Measurements from ENCODE around the gene SV2C. TPM values are rescaled to one million over a fixed set of nuclear protein-coding genes. Genes with fewer than 3 reads are reported as not detected.

The SV2C gene
- total RNA-seq, 5 donors from 2014 or later (not counting 1 experiment from before 2014, with no cell fraction given), result 0.03 to 0.07 (median 0.03) TPM; not detected in 2

DNA sequence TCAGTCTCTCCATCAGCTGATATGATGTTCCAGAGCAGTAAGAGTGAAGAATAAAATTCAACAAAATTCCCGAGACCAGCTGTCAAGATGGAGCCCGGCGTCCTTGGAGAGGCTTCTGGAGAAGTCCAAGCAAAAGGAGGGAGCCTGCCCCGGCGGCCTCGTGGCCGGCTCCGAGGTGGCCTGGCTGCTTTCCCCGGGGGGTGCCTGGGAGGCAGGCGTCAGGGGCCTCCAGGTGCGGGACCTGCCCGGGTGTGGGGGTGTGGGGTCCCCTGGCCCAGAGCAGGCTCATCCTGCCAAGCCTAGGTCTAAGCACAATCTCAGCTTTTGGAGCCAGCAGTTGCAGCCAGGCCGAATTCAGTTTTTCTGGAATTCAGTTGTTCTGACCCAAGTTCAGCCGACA, 197.3 kb downstream of the SV2C start:
- no peak overlapping the region for H3K4me3 ChIP-seq (ENCODE audit: control insufficient read depth in 1 of 2, extremely low read depth in 1 of 2, low read length in 1 of 2)
- Mint-ChIP-seq H3K4me3 (no peak overlapping the region), H3K27ac (no peak overlapping the region), H3K27me3 (no peaks in the 10 kb centered on the region), H3K9me3 (no peaks in the 10 kb centered on the region), H3K36me3 (no peaks in the 10 kb centered on the region), H3K4me1 (peaks cover 0 to 5% (median 5%) of the 10 kb centered on the region in 3 donors)
- no peaks in the 10 kb centered on the region for H3K27me3 ChIP-seq (replicated peaks in 1 of 2; ENCODE audit: control insufficient read depth in 2 of 2, extremely low read depth in 1 of 2, insufficient read depth in 2 of 2, low read length in 1 of 2)
- ChIA-PET POLR2A (no interaction called here), CTCF (interaction anchor here in 1 of 2 donors (0.6 kb wide), 1 partner anchor 291 kb away, joined by 4 read pairs; no protein-coding TSS in a partner anchor)
- H3K4me1 ChIP-seq (ENCODE audit: control insufficient read depth in 1 of 2, extremely low read depth in 1 of 2, insufficient read depth in 2 of 2, low read length in 2 of 2), result no peaks in the 10 kb centered on the region
- no peak overlapping the region for H3K27ac ChIP-seq (ENCODE audit: low read length)
- no peaks in the 10 kb centered on the region for H3K36me3 ChIP-seq (ENCODE audit: control insufficient read depth in 2 of 2, extremely low read depth in 1 of 2, insufficient read depth in 1 of 2, low read length in 1 of 2)
- WGBS (ENCODE audit: insufficient coverage), result 95% methylated on average over 14 of the region's 14 CpGs
- DNase-seq (no peak), ATAC-seq (replicated peaks in 1 of 4) (no peak)
- no peaks in the 10 kb centered on the region for H3K9me3 ChIP-seq

DNA sequence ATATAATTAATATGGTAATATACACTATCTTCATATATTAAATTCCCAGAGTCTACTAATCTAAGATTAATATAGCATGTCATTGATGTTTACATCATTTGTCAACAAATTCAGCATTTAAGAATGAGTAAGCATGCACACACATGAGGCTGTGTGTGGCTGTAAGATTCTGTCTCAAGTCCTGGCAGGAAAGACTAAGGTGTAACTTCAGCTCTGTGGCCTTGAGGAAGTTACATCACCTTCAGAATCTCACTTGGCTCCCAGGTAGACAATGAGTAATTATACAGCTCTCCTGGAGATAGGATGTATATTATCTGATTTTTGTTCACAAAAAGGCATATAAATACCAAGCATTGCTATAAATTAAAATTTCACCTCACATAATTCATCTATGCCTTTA, 200.5 kb downstream of the SV2C start:
- Histone ChIP-seq H3K4me1 (ENCODE audit: control insufficient read depth in 1 of 2, extremely low read depth in 1 of 2, insufficient read depth in 2 of 2, low read length in 2 of 2) (no peaks in the 10 kb centered on the region), H3K27ac (ENCODE audit: low read length) (no peak overlapping the region), H3K27me3 (replicated peaks in 1 of 2; ENCODE audit: control insufficient read depth in 2 of 2, extremely low read depth in 1 of 2, insufficient read depth in 2 of 2, low read length in 1 of 2) (no peaks in the 10 kb centered on the region), H3K4me3 (ENCODE audit: control insufficient read depth in 1 of 2, extremely low read depth in 1 of 2, low read length in 1 of 2) (no peak overlapping the region), H3K9me3 (no peaks in the 10 kb centered on the region), H3K36me3 (ENCODE audit: control insufficient read depth in 2 of 2, extremely low read depth in 1 of 2, insufficient read depth in 1 of 2, low read length in 1 of 2) (no peaks in the 10 kb centered on the region)
- POLR2A ChIA-PET, result interaction anchor here in 1 of 2 donors (0.7 kb wide), 1 partner anchor 1972 kb away, joined by 3 read pairs; no protein-coding TSS in a partner anchor
- DNase-seq (peak in 1 of 35 experiments; percentile 8), ATAC-seq (replicated peaks in 1 of 4) (peak in 1 of 4 experiments; percentile 84)
- no peaks in the 10 kb centered on the region for H3K36me3 Mint-ChIP-seq
- CTCF ChIA-PET, result interaction anchor here in 1 of 2 donors (0.5 kb wide), 1 partner anchor 226 kb away, joined by 5 read pairs; no protein-coding TSS in a partner anchor
- H3K4me3 Mint-ChIP-seq, result no peak overlapping the region
- H3K27ac Mint-ChIP-seq, result peak overlapping the region in 1 of 2 donors; percentile 6
- H3K4me1 Mint-ChIP-seq, result peaks cover 0 to 5% (median 5%) of the 10 kb centered on the region in 3 donors
- no peaks in the 10 kb centered on the region for H3K27me3 Mint-ChIP-seq
- H3K9me3 Mint-ChIP-seq, result no peaks in the 10 kb centered on the region

DNA sequence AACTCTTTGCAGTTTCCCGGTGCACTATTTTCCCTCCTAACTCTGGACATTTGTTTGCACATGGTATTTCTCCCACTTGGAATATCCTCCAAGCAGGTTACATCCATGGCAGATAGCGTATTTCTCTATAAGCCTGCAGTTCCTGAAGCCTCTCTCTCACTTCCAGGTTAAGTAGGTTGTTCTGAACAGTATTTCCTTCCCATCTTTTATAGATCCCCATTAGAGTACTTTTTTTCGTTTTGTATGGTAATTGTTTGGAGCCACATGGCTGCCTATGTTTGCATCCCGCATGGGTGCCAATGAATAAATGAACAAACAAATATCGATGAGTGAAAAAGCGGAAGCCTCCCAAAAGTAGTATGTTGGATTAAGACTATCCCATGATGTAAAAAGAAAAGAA, 206.5 kb downstream of the SV2C start:
- Histone ChIP-seq H3K27me3 (replicated peaks in 1 of 2; ENCODE audit: control insufficient read depth in 2 of 2, extremely low read depth in 1 of 2, insufficient read depth in 2 of 2, low read length in 1 of 2) (no peaks in the 10 kb centered on the region), H3K4me1 (ENCODE audit: control insufficient read depth in 1 of 2, extremely low read depth in 1 of 2, insufficient read depth in 2 of 2, low read length in 2 of 2) (no peaks in the 10 kb centered on the region), H3K27ac (ENCODE audit: low read length) (no peak overlapping the region), H3K9me3 (no peaks in the 10 kb centered on the region), H3K36me3 (ENCODE audit: control insufficient read depth in 2 of 2, extremely low read depth in 1 of 2, insufficient read depth in 1 of 2, low read length in 1 of 2) (no peaks in the 10 kb centered on the region), H3K4me3 (ENCODE audit: control insufficient read depth in 1 of 2, extremely low read depth in 1 of 2, low read length in 1 of 2) (no peak overlapping the region)
- H3K4me3 Mint-ChIP-seq, result no peak overlapping the region
- H3K27ac Mint-ChIP-seq, result no peak overlapping the region
- WGBS (ENCODE audit: insufficient coverage), result 88% methylated on average over 1 of the region's 6 CpGs
- H3K36me3 Mint-ChIP-seq, result no peaks in the 10 kb centered on the region
- no peaks in the 10 kb centered on the region for H3K9me3 Mint-ChIP-seq
- ChIA-PET CTCF (no interaction called here), POLR2A (no interaction called here)
- ATAC-seq (replicated peaks in 1 of 4) (no peak), DNase-seq (no peak)
- H3K4me1 Mint-ChIP-seq, result peaks cover 0 to 4% (median 3%) of the 10 kb centered on the region in 3 donors
- H3K27me3 Mint-ChIP-seq, result no peaks in the 10 kb centered on the region

DNA sequence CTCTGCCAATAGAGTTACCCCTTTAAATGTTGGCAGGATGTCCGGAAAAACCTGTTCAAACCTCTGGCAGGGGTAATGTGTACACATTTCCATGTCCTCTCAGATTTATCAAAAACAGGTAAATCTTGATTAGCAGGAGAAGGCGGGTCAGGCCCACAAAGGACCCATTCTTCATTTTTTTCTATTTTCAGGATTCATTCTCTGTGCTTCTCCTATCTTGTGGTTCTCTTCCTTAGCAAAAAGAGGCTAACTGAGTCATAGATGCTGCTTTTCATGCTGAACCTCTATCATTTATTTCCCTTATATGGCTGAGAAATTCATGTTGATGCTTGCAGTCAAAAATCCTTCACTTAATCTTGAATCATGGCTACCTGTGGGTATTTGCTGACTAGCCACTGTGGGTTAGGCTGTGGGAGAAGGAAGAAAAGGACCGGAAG, 207.2 kb downstream of the SV2C start:
- POLR2A ChIA-PET, result no interaction called here
- no peak overlapping the region for H3K27ac Mint-ChIP-seq
- no peak for ATAC-seq (replicated peaks in 1 of 4)

DNA sequence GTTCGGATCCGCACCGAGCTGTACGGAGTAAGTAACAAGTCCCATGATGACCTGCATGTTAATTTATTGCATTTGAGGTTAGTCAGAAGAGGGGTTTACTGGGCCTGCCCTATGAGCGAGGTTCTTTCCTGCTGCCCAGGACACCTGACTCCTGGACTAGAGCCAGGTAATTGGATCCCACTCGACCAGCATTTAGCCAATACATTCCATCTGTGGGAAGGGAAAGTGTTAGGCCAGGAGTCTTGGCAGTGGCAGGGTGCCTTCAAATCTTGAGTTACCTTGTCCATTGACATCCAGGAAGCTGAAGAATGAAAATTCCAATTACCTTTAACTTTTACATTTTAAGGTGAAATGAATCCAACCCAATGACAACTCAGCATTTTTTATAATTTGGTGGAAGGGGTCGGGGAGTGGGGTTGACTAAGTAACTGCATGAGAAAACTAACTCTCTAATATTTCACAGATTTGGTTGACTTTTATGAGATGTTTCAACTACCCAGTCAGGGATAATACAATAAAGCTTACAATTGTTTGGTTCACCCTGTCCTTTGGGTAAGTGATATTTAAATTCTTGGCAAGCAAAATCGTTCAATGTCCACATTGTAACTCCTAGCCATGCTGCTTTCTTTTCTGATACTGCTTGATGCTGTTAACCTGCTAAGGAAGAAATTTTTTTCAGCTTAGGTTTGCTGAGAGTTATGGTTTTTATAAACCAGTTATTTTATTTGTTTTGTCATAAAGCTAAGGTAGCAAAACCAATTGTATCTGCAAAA, 208.3 kb downstream of the SV2C start:
- ChIA-PET CTCF (interaction anchor here in 1 of 2 donors (0.6 to 1.1 kb wide), 2 partner anchors 14 to 161 kb away, joined by 3 read pairs; no protein-coding TSS in a partner anchor), POLR2A (interaction anchor here (0.5 kb wide), 3 partner anchors 20 to 297 kb away, joined by 3 to 7 read pairs (median 7); no protein-coding TSS in a partner anchor)
- H3K4me3 ChIP-seq (ENCODE audit: control insufficient read depth in 1 of 2, extremely low read depth in 1 of 2, low read length in 1 of 2), result no peak overlapping the region
- Mint-ChIP-seq H3K4me3 (no peak overlapping the region), H3K4me1 (peaks cover 0 to 4% (median 3%) of the 10 kb centered on the region in 3 donors), H3K36me3 (no peaks in the 10 kb centered on the region), H3K27ac (no peak overlapping the region), H3K9me3 (no peaks in the 10 kb centered on the region), H3K27me3 (no peaks in the 10 kb centered on the region)
- ATAC-seq (replicated peaks in 1 of 4), result no peak
- no peak overlapping the region for H3K27ac ChIP-seq (ENCODE audit: low read length)
- no peaks in the 10 kb centered on the region for H3K9me3 ChIP-seq
- no peaks in the 10 kb centered on the region for H3K27me3 ChIP-seq (replicated peaks in 1 of 2; ENCODE audit: control insufficient read depth in 2 of 2, extremely low read depth in 1 of 2, insufficient read depth in 2 of 2, low read length in 1 of 2)
- H3K4me1 ChIP-seq (ENCODE audit: control insufficient read depth in 1 of 2, extremely low read depth in 1 of 2, insufficient read depth in 2 of 2, low read length in 2 of 2), result no peaks in the 10 kb centered on the region
- H3K36me3 ChIP-seq (ENCODE audit: control insufficient read depth in 2 of 2, extremely low read depth in 1 of 2, insufficient read depth in 1 of 2, low read length in 1 of 2), result no peaks in the 10 kb centered on the region
- 88% methylated on average over 5 of the region's 8 CpGs for WGBS (ENCODE audit: insufficient coverage)
- no peak for DNase-seq

More for the DNA sequence above, 207.2 kb downstream of the SV2C start:
- Histone ChIP-seq H3K4me3 (ENCODE audit: control insufficient read depth in 1 of 2, extremely low read depth in 1 of 2, low read length in 1 of 2) (no peak overlapping the region), H3K9me3 (no peaks in the 10 kb centered on the region), H3K36me3 (ENCODE audit: control insufficient read depth in 2 of 2, extremely low read depth in 1 of 2, insufficient read depth in 1 of 2, low read length in 1 of 2) (no peaks in the 10 kb centered on the region), H3K27ac (ENCODE audit: low read length) (no peak overlapping the region), H3K27me3 (replicated peaks in 1 of 2; ENCODE audit: control insufficient read depth in 2 of 2, extremely low read depth in 1 of 2, insufficient read depth in 2 of 2, low read length in 1 of 2) (no peaks in the 10 kb centered on the region), H3K4me1 (ENCODE audit: control insufficient read depth in 1 of 2, extremely low read depth in 1 of 2, insufficient read depth in 2 of 2, low read length in 2 of 2) (no peaks in the 10 kb centered on the region)
- WGBS (ENCODE audit: insufficient coverage), result no CpG with 5 or more reads among the region's 3 CpGs
- H3K9me3 Mint-ChIP-seq, result no peaks in the 10 kb centered on the region
- H3K36me3 Mint-ChIP-seq, result no peaks in the 10 kb centered on the region
- H3K4me1 Mint-ChIP-seq, result peaks cover 0 to 4% (median 3%) of the 10 kb centered on the region in 3 donors
- H3K27me3 Mint-ChIP-seq, result no peaks in the 10 kb centered on the region
- H3K4me3 Mint-ChIP-seq, result no peak overlapping the region
- CTCF ChIA-PET, result no interaction called here
- no peak for DNase-seq

DNA sequence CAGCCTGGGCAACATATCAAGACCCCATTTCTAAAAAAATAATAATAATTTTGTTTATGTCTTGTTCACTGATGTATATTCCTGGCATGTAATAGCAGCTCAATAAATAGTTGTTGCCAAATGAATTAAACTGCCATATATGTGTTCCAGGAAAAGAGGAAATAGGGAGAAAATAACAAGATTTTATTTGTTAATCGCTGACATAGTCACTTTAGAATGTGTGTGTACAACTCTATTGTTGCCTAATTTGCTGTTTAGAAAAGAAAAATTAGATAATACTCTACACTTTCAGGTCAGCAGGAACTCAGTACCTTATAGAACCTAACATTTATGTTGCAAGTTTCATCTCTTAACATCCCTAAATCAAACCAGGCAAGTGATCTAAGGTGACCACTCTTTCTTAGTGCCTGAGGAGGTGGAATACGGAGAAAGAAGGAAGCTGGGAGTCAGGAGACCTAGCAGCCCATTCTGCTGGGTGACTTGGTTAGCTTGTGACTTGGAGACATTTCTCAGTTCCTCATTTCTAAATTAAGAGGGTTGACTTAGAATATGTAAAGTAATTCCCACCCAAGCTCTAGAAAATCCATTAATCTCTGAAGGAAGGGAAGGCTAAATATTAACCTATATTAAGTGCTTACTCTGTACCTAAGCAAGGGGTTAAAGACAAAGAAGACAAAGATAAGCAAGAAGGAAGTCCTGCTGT, 209.6 kb downstream of the SV2C start:
- DNase-seq, result no peak
- Mint-ChIP-seq H3K4me1 (peaks cover 0 to 5% (median 3%) of the 10 kb centered on the region in 3 donors), H3K9me3 (no peaks in the 10 kb centered on the region), H3K4me3 (no peak overlapping the region), H3K27ac (no peak overlapping the region), H3K27me3 (no peaks in the 10 kb centered on the region), H3K36me3 (no peaks in the 10 kb centered on the region)
- H3K27me3 ChIP-seq (replicated peaks in 1 of 2; ENCODE audit: control insufficient read depth in 2 of 2, extremely low read depth in 1 of 2, insufficient read depth in 2 of 2, low read length in 1 of 2), result no peaks in the 10 kb centered on the region
- no peak overlapping the region for H3K4me3 ChIP-seq (ENCODE audit: control insufficient read depth in 1 of 2, extremely low read depth in 1 of 2, low read length in 1 of 2)
- ATAC-seq (replicated peaks in 1 of 4), result no peak
- no peak overlapping the region for H3K27ac ChIP-seq (ENCODE audit: low read length)
- POLR2A ChIA-PET, result interaction anchor here (0.6 kb wide), 2 partner anchors 72 to 180 kb away, joined by 3 read pairs; no protein-coding TSS in a partner anchor
- H3K36me3 ChIP-seq (ENCODE audit: control insufficient read depth in 2 of 2, extremely low read depth in 1 of 2, insufficient read depth in 1 of 2, low read length in 1 of 2), result no peaks in the 10 kb centered on the region
- CTCF ChIA-PET, result no interaction called here
- WGBS (ENCODE audit: insufficient coverage), result no CpG with 5 or more reads among the region's 2 CpGs
- no peaks in the 10 kb centered on the region for H3K4me1 ChIP-seq (ENCODE audit: control insufficient read depth in 1 of 2, extremely low read depth in 1 of 2, insufficient read depth in 2 of 2, low read length in 2 of 2)
- no peaks in the 10 kb centered on the region for H3K9me3 ChIP-seq

Data from T-cell (primary cell).